Upper lobe of left lung (tissue), 6 donors: Measurements from ENCODE around the gene SLC38A11. TPM values are rescaled to one million over a fixed set of nuclear protein-coding genes. Genes with fewer than 3 reads are reported as not detected.

Experiments
- ATAC-seq, 2 donors: fragments of 200-7000 bp; cut with Tn5 transposase; one replicate each; pipeline ENCODE4 v1.9.1; 2022; ENCODE audit warnings: mild to moderate bottlenecking in 2 of 2, moderate library complexity in 2 of 2; ENCODE audit not compliant: low FRiP score in 2 of 2
- DNase-seq, 2 donors: peaks; one replicate each; pipeline ENCODE4 v3.0.0-alpha.2; 2019 to 2020
- H3K27ac ChIP-seq, 4 donors: fragments of 200-600 bp; sonication (generic); one replicate each; pipeline ENCODE4 v1.5.1; 2016 to 2019
- H3K27me3 ChIP-seq, 4 donors: fragments of 200-600 bp; sonication (generic); one replicate each; pipeline ENCODE4 v1.5.1; 2017 to 2019
- H3K36me3 ChIP-seq, 4 donors: fragments of 200-600 bp; sonication (generic); one replicate each; pipeline ENCODE4 v1.5.1; 2016 to 2019
- H3K4me1 ChIP-seq, 4 donors: fragments of 200-600 bp; sonication (generic); one replicate each; pipeline ENCODE4 v1.5.1; 2018 to 2019
- H3K4me3 ChIP-seq, 4 donors: fragments of 200-600 bp; sonication (generic); one replicate each; pipeline ENCODE4 v1.5.1; 2017 to 2019; ENCODE audit warnings: mild to moderate bottlenecking in 2 of 4, moderate library complexity in 1 of 4
- H3K9me3 ChIP-seq, 4 donors: fragments of 200-600 bp; sonication (generic); one replicate each; pipeline ENCODE4 v1.5.1; 2018 to 2019
- CTCF ChIP-seq, 6 experiments: fragments of 450-650 bp in 4 of 6; fragments of 200-600 bp in 2 of 6; sonication (generic) in 2 of 6; IDR thresholded peaks; one replicate each; pipeline ENCODE4 v1.5.1; 2016 to 2019; ENCODE audit warnings: antibody characterized with exemption in 6 of 6
- EP300 ChIP-seq, 4 donors: sonication (generic); formaldehyde crosslinking; IDR thresholded peaks; one replicate each; pipeline ENCODE4 v1.5.1; 2017; ENCODE audit warnings: antibody characterized with exemption in 4 of 4, control low read depth in 2 of 4
- POLR2A ChIP-seq, 4 donors: fragments of 450-650 bp; IDR thresholded peaks; one replicate each; pipeline ENCODE4 v1.5.1; 2016 to 2017; ENCODE audit warnings: antibody characterized with exemption in 4 of 4, mild to moderate bottlenecking in 2 of 4
- POLR2AphosphoS5 ChIP-seq, 2 donors: sonication (generic); formaldehyde crosslinking; IDR thresholded peaks; one replicate each; pipeline ENCODE4 v1.5.1; 2017; ENCODE audit warnings: antibody characterized with exemption in 2 of 2
- WGBS, 2 donors: methylation state at CpG; one replicate each; pipeline ENCODE4 v1.1.5; 2017 to 2018; 5-methylcytosine and 5-hydroxymethylcytosine counted together
- total RNA-seq, 6 donors: library from RNA; depleted of rRNA in 4 of 6; stranded (reverse); fragments of >200 nt in 4 of 6; gene quantifications; one replicate each; pipeline versions ENCODE4 v1.1.0 to v1.2.1, GENCODE V29; 2016 to 2021
- donor health status: DM: no; HTN: no; CAD: no; lungs with moderate emphysema.
- donor health status: DM: no; HTN: yes; CAD: no; lungs with severe emphysema.

SLC38A11 gene
- total RNA-seq, 6 donors from 2014 or later = 0.17 to 0.40 (median 0.30) TPM; not detected in 2

DNA sequence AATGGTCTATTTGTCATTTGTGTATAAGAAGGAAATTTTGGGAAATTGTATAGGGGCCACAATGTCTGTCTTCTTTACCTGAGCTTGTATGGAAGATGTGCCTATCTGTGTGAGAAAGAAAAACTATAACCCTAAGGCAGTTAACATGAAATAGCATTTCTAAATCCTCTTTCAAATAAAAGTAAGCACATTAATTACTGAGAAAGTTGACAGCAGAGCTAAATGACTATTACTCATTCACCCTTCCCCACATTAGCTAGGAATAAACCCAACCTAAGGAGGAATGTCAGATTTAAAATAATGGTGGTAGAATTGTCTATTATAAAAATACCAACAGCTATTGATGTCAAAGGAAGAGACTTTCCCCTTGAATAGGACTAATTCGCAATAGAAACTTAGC, 56.2 kb downstream of the SLC38A11 start:
- WGBS, 2 donors = 95 to 97% methylated on average over 1 of the region's 1 CpG
- peaks cover 0 to 12% (median 1%) of the 10 kb centered on the region in 4 donors for H3K4me1 ChIP-seq
- no peaks in the 10 kb centered on the region for H3K36me3 ChIP-seq
- TF ChIP-seq POLR2A (IDR thresholded peaks at IDR 0.05) = no peak
- no peak overlapping the region for H3K4me3 ChIP-seq
- ATAC-seq = no peak
- no peaks in the 10 kb centered on the region for H3K27me3 ChIP-seq
- peak overlapping the region in 2 of 4 donors; percentile 18 to 33 for H3K27ac ChIP-seq
- DNase-seq = no peak
- no peaks in the 10 kb centered on the region for H3K9me3 ChIP-seq

- Histone ChIP-seq H3K4me3 (no peak overlapping the region), H3K36me3 (no peaks in the 10 kb centered on the region), H3K9me3 (no peaks in the 10 kb centered on the region), H3K27ac (peak overlapping the region in 3 of 4 donors; percentile 2 to 33 (median 18)), H3K27me3 (no peaks in the 10 kb centered on the region), H3K4me1 (peaks cover 0 to 6% (median 1%) of the 10 kb centered on the region in 4 donors)
- TF ChIP-seq POLR2A (IDR thresholded peaks at IDR 0.05) = no peak
- TF ChIP-seq CTCF (IDR thresholded peaks at IDR 0.05) = no peak
- peak in 1 of 2 donors; percentile 49 for TF ChIP-seq POLR2AphosphoS5 (IDR thresholded peaks at IDR 0.05)
- TF ChIP-seq EP300 (IDR thresholded peaks at IDR 0.05) = peak in 1 of 4 donors; percentile 44
- 34 to 49% methylated on average over 3 of the region's 3 CpGs for WGBS, 2 donors
- ATAC-seq (peak; percentile 53 to 78), DNase-seq (no peak)
Measured at GRCh38 chr2:164898475-164898874, 56.9 kb downstream of the SLC38A11 start.

GRCh38 chr2:164897469-164898260, 57.7 kb downstream of the SLC38A11 start:
- Histone ChIP-seq H3K4me1 (peaks cover 0 to 3% (median 0%) of the 10 kb centered on the region in 4 donors), H3K4me3 (no peak overlapping the region), H3K27ac (peak overlapping the region in 3 of 4 donors; percentile 2 to 41 (median 17)), H3K27me3 (no peaks in the 10 kb centered on the region), H3K36me3 (no peaks in the 10 kb centered on the region), H3K9me3 (no peaks in the 10 kb centered on the region)
- ATAC-seq (no peak), DNase-seq (no peak)
- WGBS, 2 donors = 64 to 71% methylated on average over 3 of the region's 3 CpGs
- no peak for TF ChIP-seq EP300 (IDR thresholded peaks at IDR 0.05)
- TF ChIP-seq CTCF (IDR thresholded peaks at IDR 0.05) = no peak
- no peak for TF ChIP-seq POLR2AphosphoS5 (IDR thresholded peaks at IDR 0.05)
- TF ChIP-seq POLR2A (IDR thresholded peaks at IDR 0.05) = no peak

DNA sequence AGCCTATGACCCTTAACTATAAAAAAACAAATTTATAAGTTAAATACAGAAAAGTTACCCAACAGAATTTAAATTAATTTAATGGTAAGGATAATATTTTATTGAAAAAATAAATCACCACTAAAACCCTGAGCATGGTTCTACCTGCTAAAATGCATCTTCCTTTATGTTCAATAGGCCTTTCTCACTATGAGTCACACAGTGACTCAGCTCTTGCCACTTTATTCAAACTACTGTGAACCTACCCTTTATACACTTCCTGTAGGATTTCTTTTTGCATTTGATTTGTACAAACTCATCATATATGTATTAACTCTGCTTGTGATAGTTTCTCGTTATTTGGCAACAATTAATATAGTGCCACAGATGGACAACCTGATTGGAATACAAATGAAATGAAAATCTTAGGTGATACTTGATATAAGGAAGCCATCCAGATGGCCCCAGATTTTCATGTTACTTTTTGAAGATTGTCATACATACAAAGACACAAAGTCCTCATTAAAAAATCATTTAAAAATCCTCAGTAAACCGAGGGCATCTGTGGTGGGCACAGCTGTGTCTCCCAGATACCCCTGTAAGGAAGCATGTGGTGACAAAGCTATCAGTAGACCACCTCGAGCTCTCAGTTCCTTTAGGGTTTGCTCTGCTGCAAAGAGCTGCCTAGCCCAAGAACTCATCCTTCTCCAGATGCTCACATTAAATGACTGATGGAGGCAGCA, 58.5 kb downstream of the SLC38A11 start:
- H3K4me3 ChIP-seq = no peak overlapping the region
- no peak for DNase-seq
- no peak overlapping the region for H3K27ac ChIP-seq
- H3K36me3 ChIP-seq = no peaks in the 10 kb centered on the region
- peaks cover 0 to 3% (median 0%) of the 10 kb centered on the region in 4 donors for H3K4me1 ChIP-seq
- H3K27me3 ChIP-seq = no peaks in the 10 kb centered on the region
- whole genome bisulfite sequencing, 2 donors = 59 to 63% methylated on average over 2 to 3 of the region's 3 CpGs
- peak in 1 of 2 donors; percentile 46 for ATAC-seq
- no peaks in the 10 kb centered on the region for H3K9me3 ChIP-seq
- TF ChIP-seq CTCF (IDR thresholded peaks at IDR 0.05) (no peak), EP300 (IDR thresholded peaks at IDR 0.05) (no peak), POLR2AphosphoS5 (IDR thresholded peaks at IDR 0.05) (no peak), POLR2A (IDR thresholded peaks at IDR 0.05) (no peak)

DNA sequence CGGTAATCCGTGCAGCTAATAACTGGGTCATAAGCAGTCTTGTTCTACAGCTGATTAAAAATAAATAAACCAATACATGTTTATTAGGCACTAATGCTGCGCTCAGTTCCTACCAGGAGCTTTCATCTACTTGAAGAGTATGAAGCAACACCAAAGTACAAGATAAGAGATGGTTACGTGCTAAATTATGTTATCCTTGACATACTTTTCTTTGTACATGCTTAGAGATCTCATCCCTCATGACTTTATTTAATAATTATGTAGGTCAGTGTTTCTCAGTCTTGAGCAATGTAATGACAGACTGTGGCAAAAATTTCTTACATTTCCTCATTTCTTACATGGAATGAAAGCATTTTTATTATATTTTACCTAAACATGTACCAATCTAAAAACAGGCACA, 59.1 kb downstream of the SLC38A11 start:
- DNase-seq = no peak
- no peaks in the 10 kb centered on the region for H3K27me3 ChIP-seq
- H3K4me3 ChIP-seq = no peak overlapping the region
- H3K4me1 ChIP-seq = peaks cover 0 to 3% (median 0%) of the 10 kb centered on the region in 4 donors
- no peak overlapping the region for H3K27ac ChIP-seq
- WGBS, 2 donors = 79 to 88% methylated on average over 4 of the region's 4 CpGs
- peak in 1 of 2 donors; percentile 34 for ATAC-seq
- no peaks in the 10 kb centered on the region for H3K9me3 ChIP-seq
- no peaks in the 10 kb centered on the region for H3K36me3 ChIP-seq
- TF ChIP-seq EP300 (IDR thresholded peaks at IDR 0.05) (no peak), CTCF (IDR thresholded peaks at IDR 0.05) (no peak), POLR2AphosphoS5 (IDR thresholded peaks at IDR 0.05) (no peak), POLR2A (IDR thresholded peaks at IDR 0.05) (no peak)
